Heart left ventricle (tissue), 13 donors: ENCODE results near the gene CFAP206.

ENCODE experiments used
- POLR2A ChIP-seq, 2 donors: fragments of 450-650 bp; IDR thresholded peaks; one replicate each; pipeline ENCODE4 v1.6.1; 2017; ENCODE audit warnings: antibody characterized with exemption in 2 of 2, mild to moderate bottlenecking in 2 of 2, moderate library complexity in 2 of 2
- TF ChIP-seq, protein P1 (sequence below), 12 donors: fragments of 200-600 bp; sonication (generic) in 4 of 12; IDR thresholded peaks; one replicate each; pipeline versions ENCODE4 v1.5.0 to v1.8.0; 2018 to 2022; ENCODE audit warnings: antibody characterized with exemption in 12 of 12, mild to moderate bottlenecking in 5 of 12
- donor health status: ischemic (EF 13 %, LVEDD 7.1; RV severe dilation, severe dysfunction).
- donor health status: DM: no; HTN: yes; CAD: no.
- donor health status: DM: no; HTN: no; CAD: no.
- donor health status: ischemic (EF 25% LVEDD 6.9; RV normal size, moderate dysfunction).
- donor health status: ischemic (EF 25% LVEDD 5.7; RV mildly dilated, moderate dysfunction).
- donor health status: ischemic (EF 35%, LVEDD 5.7; RV mildly dilated, moderate dysfunction).
- donor health status: nonischemic (EF 11% LVEDD 7.7; RV severe dilation, severe dysfunction).
- donor health status: DM: yes; HTN: yes; CAD: no.
- donor health status: PGD.
- donor health status: ischemic (EF 29% LVEDD 5.4; RV normal size, mild dysfunction).
- donor health status: nonischemic (EF 23%, LVEDD 6.1; RV moderate dilation, normal function).

DNA sequence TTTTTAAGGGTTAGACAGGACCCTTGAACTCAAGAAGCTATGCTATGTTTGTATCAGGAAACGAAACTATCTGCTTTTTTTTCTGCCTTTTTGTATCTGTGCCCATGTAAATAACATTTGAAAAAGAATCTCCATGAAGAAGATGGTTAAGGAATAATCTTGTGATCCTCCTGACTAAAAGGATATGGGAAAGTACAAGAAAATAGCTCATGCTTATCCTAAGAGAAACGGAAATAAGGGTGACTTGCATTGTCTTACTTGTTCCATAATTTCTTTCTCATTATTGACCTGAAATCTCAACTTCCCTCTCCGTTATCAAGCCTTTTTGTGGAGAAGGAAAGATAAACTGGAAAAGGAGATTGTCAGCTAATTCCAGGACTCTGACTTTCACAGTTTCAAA is 5.9 kb upstream of the CFAP206 start:
- TF ChIP-seq, protein P1, sequence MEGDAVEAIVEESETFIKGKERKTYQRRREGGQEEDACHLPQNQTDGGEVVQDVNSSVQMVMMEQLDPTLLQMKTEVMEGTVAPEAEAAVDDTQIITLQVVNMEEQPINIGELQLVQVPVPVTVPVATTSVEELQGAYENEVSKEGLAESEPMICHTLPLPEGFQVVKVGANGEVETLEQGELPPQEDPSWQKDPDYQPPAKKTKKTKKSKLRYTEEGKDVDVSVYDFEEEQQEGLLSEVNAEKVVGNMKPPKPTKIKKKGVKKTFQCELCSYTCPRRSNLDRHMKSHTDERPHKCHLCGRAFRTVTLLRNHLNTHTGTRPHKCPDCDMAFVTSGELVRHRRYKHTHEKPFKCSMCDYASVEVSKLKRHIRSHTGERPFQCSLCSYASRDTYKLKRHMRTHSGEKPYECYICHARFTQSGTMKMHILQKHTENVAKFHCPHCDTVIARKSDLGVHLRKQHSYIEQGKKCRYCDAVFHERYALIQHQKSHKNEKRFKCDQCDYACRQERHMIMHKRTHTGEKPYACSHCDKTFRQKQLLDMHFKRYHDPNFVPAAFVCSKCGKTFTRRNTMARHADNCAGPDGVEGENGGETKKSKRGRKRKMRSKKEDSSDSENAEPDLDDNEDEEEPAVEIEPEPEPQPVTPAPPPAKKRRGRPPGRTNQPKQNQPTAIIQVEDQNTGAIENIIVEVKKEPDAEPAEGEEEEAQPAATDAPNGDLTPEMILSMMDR (IDR thresholded peaks at IDR 0.05), result no peak
- TF ChIP-seq POLR2A (IDR thresholded peaks at IDR 0.05), result no peak
